Smooth muscle cell (in vitro differentiated cells): ENCODE measurements around the gene EIF4G1. TPM values are rescaled to one million over a fixed set of nuclear protein-coding genes. Genes with fewer than 3 reads are reported as not detected.
A peak's percentile ranks its signal among the peaks of the same experiment; 100 is the strongest.

Experiments used
- DNase-seq: peaks from one replicate; lab custom pipeline; 2025; ENCODE audit not compliant: unreplicated experiment; lab: John Stamatoyannopoulos, UW
- H2AFZ ChIP-seq: fragments of 200-600 bp; sonication (generic); 2 replicates; pipeline ENCODE4 v1.6.0; 2016; ENCODE audit warnings: antibody characterized with exemption, low read depth, mild to moderate bottlenecking
- H3F3A ChIP-seq: fragments of 200-600 bp; sonication (generic); 2 replicates; pipeline ENCODE4 v1.6.0; 2017; ENCODE audit warnings: antibody characterized with exemption, low read depth
- H3K27ac ChIP-seq: fragments of 200-600 bp; sonication (generic); 2 replicates; pipeline ENCODE4 v1.5.1; 2016; ENCODE audit warnings: low read depth, mild to moderate bottlenecking
- H3K27me3 ChIP-seq: fragments of 200-600 bp; sonication (generic); 2 replicates; pipeline ENCODE4 v1.6.1; 2016; ENCODE audit warnings: low read depth, mild to moderate bottlenecking
- H3K36me3 ChIP-seq: fragments of 200-600 bp; sonication (generic); 2 replicates; pipeline ENCODE4 v1.5.1; 2016; ENCODE audit warnings: low read depth
- H3K4me1 ChIP-seq: fragments of 200-600 bp; sonication (generic); 2 replicates; pipeline ENCODE4 v1.5.1; 2016; ENCODE audit warnings: low read depth
- H3K4me2 ChIP-seq: fragments of 200-600 bp; sonication (generic); 2 replicates; pipeline ENCODE4 v1.6.0; 2016; ENCODE audit warnings: mild to moderate bottlenecking
- H3K4me3 ChIP-seq: fragments of 200-600 bp; sonication (generic); 2 replicates; pipeline ENCODE4 v1.5.1; 2016; ENCODE audit warnings: mild to moderate bottlenecking
- H3K79me2 ChIP-seq: fragments of 200-600 bp; sonication (generic); 2 replicates; pipeline ENCODE4 v1.6.0; 2016; ENCODE audit warnings: low read depth, mild to moderate bottlenecking
- H3K9ac ChIP-seq: fragments of 200-600 bp; sonication (generic); 2 replicates; pipeline ENCODE4 v1.6.0; 2016; ENCODE audit warnings: low read depth
- H3K9me3 ChIP-seq: fragments of 200-600 bp; sonication (generic); replicated peaks from 2 replicates; pipeline ENCODE4 v1.5.1; 2016; ENCODE audit warnings: low read depth
- H4K20me1 ChIP-seq: fragments of 200-600 bp; sonication (generic); 2 replicates; pipeline ENCODE4 v1.6.0; 2016; ENCODE audit warnings: low read depth
- WGBS: methylation state at CpG from one replicate; pipeline ENCODE4 v1.1.7; 2016; ENCODE audit warnings: low lambda C conversion rate; 5-methylcytosine and 5-hydroxymethylcytosine counted together
- polyA plus RNA-seq: library from polyadenylated mRNA; unstranded; fragments of >200 nt; fragmentation: Nextera tagmentation; extraction: Ambion mirVana; gene quantifications from 2 replicates; pipeline ENCODE4 v1.2.1, GENCODE V29; 2016
- total RNA-seq: library from RNA; depleted of rRNA; stranded (reverse); fragments of >200 nt; gene quantifications from 2 replicates; pipeline ENCODE4 v1.2.3, GENCODE V29; 2014
- TF ChIP-seq, protein P1 (sequence below): fragments of 200-600 bp; sonication (generic); IDR thresholded peaks from 2 replicates; pipeline ENCODE4 v1.5.1; 2017; ENCODE audit warnings: borderline replicate concordance, mild to moderate bottlenecking, antibody characterized with exemption; ENCODE audit not compliant: insufficient read depth, poor library complexity, severe bottlenecking

Gene EIF4G1
- total and polyA plus RNA-seq, 2 experiments from 2014 or later, result 171 to 198 TPM

DNA sequence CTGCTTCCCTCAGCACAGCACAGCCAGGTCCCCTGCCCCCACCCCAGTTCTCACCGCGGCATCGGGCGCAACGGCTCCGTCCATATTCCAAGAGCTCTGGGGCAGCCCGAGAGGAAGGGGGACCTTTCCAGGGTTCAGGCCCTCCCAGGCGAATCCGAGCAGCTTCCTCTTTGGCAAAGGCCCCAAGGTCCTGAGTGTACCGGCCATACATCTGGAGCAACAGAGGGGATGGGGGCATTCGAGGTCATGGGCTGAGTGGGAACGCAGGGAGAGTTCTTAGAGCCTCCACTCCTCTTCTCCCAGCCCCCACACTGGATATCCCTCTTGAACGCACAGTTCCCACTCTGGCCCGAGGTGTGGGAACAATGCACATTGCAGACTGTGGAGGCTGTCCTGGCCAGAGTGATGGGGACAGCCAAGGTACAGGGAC lies 44.5 kb downstream of the EIF4G1 start:
- no peak overlapping the region for H3K9ac ChIP-seq
- H3K4me1 ChIP-seq, result peaks cover 11% of the 10 kb centered on the region
- H3K27ac ChIP-seq, result no peak overlapping the region
- H4K20me1 ChIP-seq, result no peaks in the 10 kb centered on the region
- TF ChIP-seq, protein P1, sequence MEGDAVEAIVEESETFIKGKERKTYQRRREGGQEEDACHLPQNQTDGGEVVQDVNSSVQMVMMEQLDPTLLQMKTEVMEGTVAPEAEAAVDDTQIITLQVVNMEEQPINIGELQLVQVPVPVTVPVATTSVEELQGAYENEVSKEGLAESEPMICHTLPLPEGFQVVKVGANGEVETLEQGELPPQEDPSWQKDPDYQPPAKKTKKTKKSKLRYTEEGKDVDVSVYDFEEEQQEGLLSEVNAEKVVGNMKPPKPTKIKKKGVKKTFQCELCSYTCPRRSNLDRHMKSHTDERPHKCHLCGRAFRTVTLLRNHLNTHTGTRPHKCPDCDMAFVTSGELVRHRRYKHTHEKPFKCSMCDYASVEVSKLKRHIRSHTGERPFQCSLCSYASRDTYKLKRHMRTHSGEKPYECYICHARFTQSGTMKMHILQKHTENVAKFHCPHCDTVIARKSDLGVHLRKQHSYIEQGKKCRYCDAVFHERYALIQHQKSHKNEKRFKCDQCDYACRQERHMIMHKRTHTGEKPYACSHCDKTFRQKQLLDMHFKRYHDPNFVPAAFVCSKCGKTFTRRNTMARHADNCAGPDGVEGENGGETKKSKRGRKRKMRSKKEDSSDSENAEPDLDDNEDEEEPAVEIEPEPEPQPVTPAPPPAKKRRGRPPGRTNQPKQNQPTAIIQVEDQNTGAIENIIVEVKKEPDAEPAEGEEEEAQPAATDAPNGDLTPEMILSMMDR, result no peak
- H3K79me2 ChIP-seq, result peaks cover 12% of the 10 kb centered on the region
- H3K27me3 ChIP-seq, result no peaks in the 10 kb centered on the region
- H3F3A ChIP-seq, result peaks cover 6% of the 10 kb centered on the region
- no peak overlapping the region for H3K4me3 ChIP-seq
- no peak overlapping the region for H3K4me2 ChIP-seq
- WGBS, result 94% methylated on average over 14 of the region's 14 CpGs
- no peak for DNase-seq
- no peak overlapping the region for H2AFZ ChIP-seq
- H3K36me3 ChIP-seq, result no peaks in the 10 kb centered on the region
- no peaks in the 10 kb centered on the region for H3K9me3 ChIP-seq

- Histone ChIP-seq H3K36me3 (no peaks in the 10 kb centered on the region), H3K4me1 (peaks cover 15% of the 10 kb centered on the region), H3K79me2 (peaks cover 18% of the 10 kb centered on the region), H3K4me2 (no peak overlapping the region), H3K4me3 (no peak overlapping the region), H2AFZ (no peak overlapping the region), H3K27ac (no peak overlapping the region), H3K9ac (no peak overlapping the region), H3K27me3 (no peaks in the 10 kb centered on the region), H3F3A (peaks cover 6% of the 10 kb centered on the region), H3K9me3 (no peaks in the 10 kb centered on the region), H4K20me1 (peaks cover 2% of the 10 kb centered on the region)
- TF ChIP-seq, protein P1, result no peak
- no peak for DNase-seq
- whole genome bisulfite sequencing, result 72% methylated on average over 7 of the region's 9 CpGs
These were observed 45.2 kb downstream of the EIF4G1 start for GRCh38 chr3:184359610-184360009.

GRCh38 chr3:184360070-184360928 lies 45.9 kb downstream of the EIF4G1 start:
- Histone ChIP-seq H3K27ac (no peak overlapping the region), H4K20me1 (peaks cover 9% of the 10 kb centered on the region), H3F3A (peaks cover 12% of the 10 kb centered on the region), H3K9ac (no peak overlapping the region), H3K4me1 (peaks cover 15% of the 10 kb centered on the region), H3K79me2 (peaks cover 24% of the 10 kb centered on the region), H2AFZ (no peak overlapping the region), H3K4me2 (peak overlapping the region; percentile 92), H3K27me3 (no peaks in the 10 kb centered on the region), H3K4me3 (peak overlapping the region; percentile 77), H3K9me3 (no peaks in the 10 kb centered on the region), H3K36me3 (peaks cover 4% of the 10 kb centered on the region)
- no peak for DNase-seq
- TF ChIP-seq, protein P1, result no peak
- WGBS, result 67% methylated on average over 12 of the region's 12 CpGs
